Adrenal gland (tissue), 5 donors: ENCODE results near the gene MCU.

Source experiments
- CTCF ChIP-seq, 6 experiments: fragments of 450-650 bp in 4 of 6; fragments of 200-600 bp in 2 of 6; sonication (generic) in 1 of 6; IDR thresholded peaks; 1 replicate in 5 of 6; 2 replicates in 1 of 6; pipeline versions ENCODE4 v1.5.1 to v1.8.0; 2016 to 2021; ENCODE audit warnings: antibody characterized with exemption in 6 of 6, mild to moderate bottlenecking in 2 of 6, moderate library complexity in 1 of 6
- POLR2A ChIP-seq, 2 donors: fragments of 450-650 bp; IDR thresholded peaks; one replicate each; pipeline ENCODE4 v1.6.1; 2017; ENCODE audit warnings: antibody characterized with exemption in 2 of 2, mild to moderate bottlenecking in 2 of 2, moderate library complexity in 1 of 2
- donor health status: DM: no; HTN: no; CAD: no.

GRCh38 chr10:72796042-72796441 lies 104.1 kb downstream of the MCU start:
- TF ChIP-seq POLR2A (IDR thresholded peaks at IDR 0.05) (no peak), CTCF (IDR thresholded peaks at IDR 0.05) (no peak)
